GOT3 (cell line): ENCODE results near the gene WDSUB1.

ENCODE experiments used
- DNase-seq: peaks from one replicate; lab custom pipeline; 2025; ENCODE audit warnings: mixed read lengths; lab: John Stamatoyannopoulos, UW

The WDSUB1 gene

DNA sequence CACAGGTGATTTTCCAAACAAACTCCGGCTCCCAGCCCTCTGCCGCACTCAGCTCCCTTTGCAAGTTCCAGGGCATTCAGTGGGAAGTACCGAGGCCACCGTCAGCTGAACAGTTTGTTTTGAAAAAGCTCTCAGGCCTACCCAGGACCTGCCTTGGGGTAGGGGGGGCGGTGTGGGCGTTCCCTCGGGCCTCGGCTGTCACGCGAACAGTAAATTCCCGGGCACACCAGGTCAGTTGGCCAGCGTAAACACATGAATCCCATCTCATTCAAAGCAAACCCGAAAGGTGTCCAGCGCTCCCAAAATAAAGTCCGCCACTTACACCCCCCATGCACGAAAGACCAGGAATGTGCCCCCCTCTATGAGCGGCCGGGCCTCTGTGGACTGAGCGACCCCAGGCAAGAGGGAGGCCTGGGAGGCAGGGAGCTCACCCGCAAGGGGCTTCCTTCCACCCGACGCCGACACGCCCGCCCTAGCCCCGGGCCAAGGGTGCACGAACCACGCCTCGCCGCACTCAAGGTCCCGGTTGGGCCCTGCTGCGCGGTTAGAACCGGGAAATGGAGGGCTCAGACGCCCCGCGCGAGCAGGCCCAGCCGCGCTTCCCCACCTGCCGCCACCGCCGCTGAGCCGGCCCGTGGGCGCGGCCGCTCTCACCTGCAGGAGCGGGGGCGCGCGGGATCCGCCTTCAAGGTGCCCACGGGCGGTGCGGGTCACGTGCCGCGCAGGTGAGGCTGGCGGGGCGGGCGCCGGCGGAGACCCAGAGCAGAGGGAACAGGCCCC is at the start of gene WDSUB1:
Gene WDSUB1 (minus strand): TSS at position 775 of the 780 bp plus-strand sequence. CDS start 3,634 bp downstream, outside the sequence.
- DNase-seq = no peak

DNA sequence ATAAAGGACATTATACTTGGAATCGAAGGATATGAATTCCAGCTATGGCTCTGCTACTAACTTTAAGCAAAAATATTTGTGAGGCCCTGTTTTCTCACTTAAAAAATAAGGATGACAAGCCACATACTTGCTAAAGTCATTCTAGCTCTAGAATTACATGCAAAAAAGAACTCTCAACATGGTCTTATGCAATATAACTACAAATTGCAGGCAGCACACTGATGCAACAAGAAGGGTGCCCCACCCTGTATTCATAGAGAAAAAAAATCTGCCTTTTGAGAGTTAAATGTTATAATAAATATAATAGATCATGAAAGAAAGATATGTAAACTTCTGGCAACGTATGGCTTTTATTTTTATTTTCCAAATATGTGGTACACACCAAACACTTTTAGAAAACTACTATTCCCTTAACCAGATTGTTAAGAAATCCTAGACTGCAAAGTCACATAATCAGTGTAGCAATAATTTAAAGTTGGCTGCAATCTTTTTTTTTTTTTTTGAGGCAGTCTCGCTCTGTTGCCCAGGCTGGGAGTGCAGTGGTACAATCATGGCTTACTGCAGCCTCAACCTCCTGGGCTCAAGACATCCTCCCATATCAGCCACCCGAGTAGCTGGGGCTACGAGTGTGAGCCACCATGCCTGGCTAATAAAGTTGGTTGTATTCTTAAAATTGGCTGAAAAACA is 40.2 kb upstream of the WDSUB1 start:
- DNase-seq = no peak

- no peak for DNase-seq
Observed at GRCh38 chr2:159322419-159322818, 35.9 kb upstream of the WDSUB1 start.

DNA sequence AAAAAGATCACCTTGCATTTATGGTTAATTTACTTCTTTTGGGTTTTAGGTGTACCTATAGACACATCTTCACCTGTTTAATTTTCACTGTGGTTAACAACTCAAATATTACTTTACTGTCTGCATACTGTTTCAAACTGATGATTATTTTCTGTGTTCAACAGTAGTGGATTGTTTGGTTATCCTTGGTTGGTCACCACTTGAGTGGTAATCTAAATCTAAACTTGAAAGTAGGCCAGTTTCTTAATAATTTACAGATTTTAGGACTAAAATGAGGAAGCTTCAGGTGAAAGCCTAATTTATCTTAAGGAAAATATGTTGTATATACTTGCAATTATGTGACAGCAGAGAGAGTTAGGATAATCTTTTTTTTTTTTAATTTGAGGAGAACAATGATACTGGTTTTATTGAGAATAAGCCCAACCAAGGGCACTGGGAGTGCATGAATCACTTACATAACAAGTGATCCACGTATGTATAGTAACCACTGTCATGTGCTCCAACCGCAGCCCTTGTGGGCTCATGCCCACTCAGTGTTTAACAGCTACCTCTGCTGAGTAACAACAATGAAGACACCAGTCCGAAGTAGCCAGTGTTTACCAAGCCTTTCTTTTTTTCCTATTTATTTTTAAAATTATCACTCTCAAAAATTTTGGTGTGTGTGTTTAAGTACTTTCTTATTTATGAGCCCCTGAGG is 31.0 kb upstream of the WDSUB1 start:
- DNase-seq = no peak

DNA sequence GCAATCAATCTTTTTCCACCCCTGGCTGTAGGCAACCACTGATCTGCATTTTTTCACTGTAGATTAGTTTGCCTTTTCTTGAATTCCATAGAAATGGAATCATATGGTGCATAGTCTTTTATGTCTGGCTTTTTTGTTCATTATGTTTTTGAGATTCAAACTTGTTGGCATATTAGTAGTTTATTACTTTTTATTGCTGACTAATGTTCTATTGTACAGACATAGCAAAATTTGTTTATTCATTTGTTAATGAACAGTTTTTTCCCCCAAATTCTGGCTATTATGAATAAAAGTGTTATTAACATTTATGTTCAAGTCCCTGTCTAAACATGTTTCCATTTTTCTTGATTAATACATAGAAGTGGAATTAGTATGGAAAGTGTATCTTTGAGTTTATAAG is 21.4 kb upstream of the WDSUB1 start:
- DNase-seq = no peak

GRCh38 chr2:159300586-159300985 is 14.1 kb upstream of the WDSUB1 start:
- DNase-seq = no peak

DNA sequence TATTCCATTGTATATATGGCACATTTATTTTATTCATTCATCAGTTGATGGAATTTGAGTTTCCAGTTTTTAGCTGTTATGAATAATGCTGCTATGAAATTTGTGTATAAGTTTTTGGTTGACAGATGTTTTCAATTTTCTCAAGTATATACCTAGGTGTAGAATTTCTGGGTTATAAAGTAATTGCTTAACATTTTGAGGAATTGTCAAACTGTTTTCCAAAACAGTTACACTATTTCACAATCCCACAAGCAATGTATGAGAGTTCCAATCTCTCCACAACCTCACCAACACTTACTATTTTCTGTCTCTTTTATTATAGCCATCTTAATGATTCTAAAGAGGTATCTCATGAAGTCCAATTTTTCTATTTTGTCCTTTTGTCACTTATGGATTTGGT is 12.5 kb upstream of the WDSUB1 start:
- no peak for DNase-seq

GRCh38 chr2:159297042-159297707 is 10.7 kb upstream of the WDSUB1 start:
- no peak for DNase-seq

- no peak for DNase-seq
Observed at GRCh38 chr2:159292157-159292556, 5.7 kb upstream of the WDSUB1 start.

GRCh38 chr2:159290289-159290907 is 3.9 kb upstream of the WDSUB1 start:
- DNase-seq = no peak

- no peak for DNase-seq
Observed at GRCh38 chr2:159287733-159288132, 1.2 kb upstream of the WDSUB1 start.

DNA sequence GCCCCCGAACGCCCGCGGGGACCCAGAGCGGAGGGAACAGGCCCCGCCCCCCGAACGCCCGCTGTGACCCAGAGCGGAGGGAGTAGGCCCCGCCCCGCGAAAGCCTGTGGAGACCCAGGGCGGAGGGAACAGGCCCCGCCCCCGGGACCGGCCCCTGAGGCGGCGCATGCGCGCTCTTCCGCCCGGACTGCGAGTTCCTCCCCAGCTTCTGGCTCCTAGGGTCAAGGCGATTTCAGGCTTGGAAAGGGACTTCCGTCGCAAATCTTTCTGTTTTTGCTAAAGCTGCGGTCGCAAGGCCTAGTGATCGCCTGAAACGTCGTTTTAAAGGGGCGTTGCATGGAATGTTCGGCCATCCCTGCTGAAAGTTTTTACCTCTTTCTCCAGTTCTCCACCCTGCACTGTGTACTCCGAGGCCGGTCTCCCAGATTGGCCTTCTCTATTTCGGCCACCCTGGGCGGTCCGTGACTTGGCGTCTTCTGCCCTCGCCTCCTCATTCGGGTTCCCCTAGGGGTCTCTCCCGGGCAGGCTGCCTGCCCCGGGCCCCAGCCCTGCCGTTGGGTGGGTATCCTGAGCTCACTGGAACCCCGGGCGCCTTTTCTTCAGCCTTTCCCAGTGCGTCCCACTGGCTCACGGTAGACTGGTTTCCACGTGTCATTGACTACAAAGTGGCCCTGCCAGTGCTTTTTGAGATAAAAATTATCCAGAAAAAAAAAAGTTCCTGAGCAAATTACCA is 372 bp upstream of the WDSUB1 start:
- peak; percentile 81 for DNase-seq

GRCh38 chr2:159285433-159285832 is 1.1 kb downstream of the WDSUB1 start:
- no peak for DNase-seq

- DNase-seq = no peak
Observed at GRCh38 chr2:159283529-159283928, 3.0 kb downstream of the WDSUB1 start.

GRCh38 chr2:159281002-159281401 is 5.5 kb downstream of the WDSUB1 start:
- DNase-seq = no peak

- DNase-seq = no peak
Observed at GRCh38 chr2:159279700-159280099, 6.8 kb downstream of the WDSUB1 start.

DNA sequence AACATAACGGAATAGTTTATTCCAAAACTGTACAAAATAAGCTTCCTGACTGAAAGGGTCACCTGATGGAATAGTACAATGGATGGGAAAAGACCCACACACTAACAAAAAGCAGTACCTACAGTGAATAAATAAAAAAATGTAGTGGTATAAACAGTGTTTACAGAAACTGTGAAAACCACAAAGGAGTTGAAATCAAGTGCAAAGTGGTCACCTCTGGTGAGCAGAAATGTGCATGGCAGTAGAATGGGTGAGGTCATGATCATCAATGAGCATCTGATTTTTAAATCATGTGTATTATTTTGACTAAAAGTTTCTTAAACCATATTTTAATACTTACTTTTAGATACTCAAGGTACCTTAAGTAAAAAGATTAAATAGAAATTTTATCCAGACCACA is 11.4 kb downstream of the WDSUB1 start:
- DNase-seq = no peak

- no peak for DNase-seq
Observed at GRCh38 chr2:159272156-159272555, 14.3 kb downstream of the WDSUB1 start.

DNA sequence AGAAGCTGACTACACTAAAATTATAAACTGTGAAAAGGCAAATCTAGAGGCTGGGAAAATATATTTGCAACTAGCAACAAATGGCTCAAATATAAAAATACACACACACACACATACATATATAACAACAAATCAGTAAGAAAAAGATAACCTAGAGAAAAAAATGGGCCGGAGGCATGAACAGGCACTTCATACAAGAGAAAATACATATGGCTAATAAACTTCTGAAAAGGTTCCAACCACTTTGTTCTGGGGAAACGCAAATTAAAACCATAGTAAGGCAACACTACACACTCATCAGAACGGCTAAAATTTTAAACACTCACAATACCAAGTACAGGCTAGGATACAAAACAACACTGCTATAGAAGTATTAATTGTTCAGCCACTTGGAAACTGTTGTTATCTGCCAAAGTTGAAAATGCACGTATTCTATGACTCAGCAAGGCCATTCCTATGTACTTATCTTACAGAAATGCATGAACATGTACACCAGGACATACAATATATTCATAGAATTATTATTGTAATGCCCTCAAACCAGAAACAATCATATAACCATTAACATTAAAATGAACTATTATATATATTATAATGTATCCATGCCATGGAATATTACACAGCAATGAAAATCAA is 15.6 kb downstream of the WDSUB1 start:
- no peak for DNase-seq

DNA sequence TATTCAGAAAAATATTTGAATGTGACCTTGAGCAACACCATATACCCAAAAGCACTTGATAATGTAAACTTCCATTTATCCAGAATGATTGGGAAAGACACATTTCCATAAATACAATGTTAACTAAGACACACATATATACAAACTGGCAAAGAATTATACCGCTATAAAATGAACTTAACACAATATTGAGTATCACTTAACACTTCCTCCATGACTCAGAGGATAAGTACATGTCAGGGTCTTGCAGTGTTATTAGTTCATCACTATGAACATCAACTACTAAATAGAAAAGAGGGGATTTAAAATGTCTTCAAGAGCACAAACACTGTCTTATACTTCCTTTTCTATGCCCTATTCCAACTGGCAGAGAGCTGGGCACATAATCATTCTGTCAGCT is 18.6 kb downstream of the WDSUB1 start:
- no peak for DNase-seq

DNA sequence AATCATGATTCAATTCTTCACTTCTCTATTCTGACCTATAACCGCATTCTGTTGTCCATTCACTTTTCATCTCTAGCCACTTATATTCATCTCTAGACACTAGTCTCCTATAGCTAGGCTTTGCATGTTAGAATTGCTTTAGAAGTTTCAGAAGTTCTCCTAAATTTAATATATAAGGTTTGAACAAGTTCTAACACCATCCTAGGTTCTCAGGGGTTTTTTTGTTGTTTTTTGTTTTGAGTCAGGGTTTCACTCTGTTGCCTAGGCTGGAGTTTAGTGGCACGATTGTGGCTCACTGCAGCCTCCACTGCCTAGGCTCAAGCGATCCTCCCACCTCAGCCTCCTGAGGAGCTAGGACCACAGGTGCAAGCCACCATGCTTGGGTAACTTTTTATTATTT is 19.9 kb downstream of the WDSUB1 start:
- no peak for DNase-seq
